ENCODE results near the gene PRKACA. TPM values are rescaled to one million over a fixed set of nuclear protein-coding genes. Genes with fewer than 3 reads are reported as not detected.
A peak's percentile ranks its signal among the peaks of the same experiment; 100 is the strongest.

PRKACA gene
- total and polyA plus RNA-seq, 2 donors (not counting 3 experiments of a cell fraction or from before 2014, with no cell fraction given), result 44.2 to 97.5 TPM

- no peak overlapping the region for H3K4me2 ChIP-seq (ENCODE audit: insufficient read depth, low read length)
- ChIA-PET CTCF (interaction anchor here (0.7 to 4.8 kb wide), 13 partner anchors 15 to 236 kb away, joined by 3 to 27 read pairs (median 3); partner anchors contain the start of genes ASF1B and IL27RA), POLR2A (no interaction called here)
- H3K79me2 ChIP-seq (ENCODE audit: control insufficient read depth, insufficient read depth, low read length), result peaks cover 30% of the 10 kb centered on the region
- FAIRE-seq, result no peak
- no peaks in the 10 kb centered on the region for H3K27me3 ChIP-seq (ENCODE audit: control insufficient read depth in 2 of 2, insufficient read depth in 2 of 2, low read length in 2 of 2)
- no peaks in the 10 kb centered on the region for H3K36me3 ChIP-seq (ENCODE audit: control insufficient read depth in 2 of 2, extremely low read depth in 1 of 2, insufficient read depth in 2 of 2, low read length in 2 of 2)
- H3K27ac ChIP-seq (ENCODE audit: insufficient read depth, low read depth, low read length), result no peak overlapping the region
- H3K4me1 ChIP-seq (ENCODE audit: control insufficient read depth, extremely low read depth, insufficient read depth, low read length), result peaks cover 25% of the 10 kb centered on the region
- H2AFZ ChIP-seq (ENCODE audit: low read depth, low read length), result no peak overlapping the region
- dilution Hi-C loops (cut with MboI; ENCODE audit: extremely low pct_ligation_motif_present, low sequenced_read_pairs) (no loop called here), intact Hi-C loops (cut with micrococcal nuclease) (loop anchor here (1.0 kb wide), 1 partner anchor 43 kb away; the partner anchor contains the start of gene MISP3)
- no TSS peak for BruUV-seq (replicated peaks)
- H3K9me1 ChIP-seq (replicated peaks; ENCODE audit: control insufficient read depth, extremely low read depth, insufficient read depth, low read length), result no peaks in the 10 kb centered on the region
- TF ChIP-seq EZH2 (IDR thresholded peaks at IDR 0.05; ENCODE audit: borderline replicate concordance, low read depth, low read length, severe bottlenecking) (no peak), CTCF (IDR thresholded peaks at IDR 0.05; ENCODE audit: extremely low read depth in 1 of 2, insufficient read depth in 1 of 2, low read depth in 1 of 2, low read length in 2 of 2) (peak; percentile 39 to 63)
- H4K20me1 ChIP-seq (replicated peaks; ENCODE audit: control insufficient read depth, extremely low read depth, insufficient read depth, low read length), result no peaks in the 10 kb centered on the region
- H3K9ac ChIP-seq (replicated peaks; ENCODE audit: extremely low read depth, insufficient read depth, low read length), result no peak overlapping the region
- no peaks in the 10 kb centered on the region for H3K9me3 ChIP-seq (replicated peaks; ENCODE audit: control insufficient read depth, insufficient read depth, low read length)
- no peak overlapping the region for H3K4me3 ChIP-seq (replicated peaks in 1 of 3; ENCODE audit: insufficient read depth in 1 of 3, low read depth in 1 of 3, low read length in 3 of 3)
- DNase-seq (ENCODE audit: low read depth, low spot score), result no peak
These were observed 2.7 kb downstream of the PRKACA start for GRCh38 chr19:14114854-14115253.

DNA sequence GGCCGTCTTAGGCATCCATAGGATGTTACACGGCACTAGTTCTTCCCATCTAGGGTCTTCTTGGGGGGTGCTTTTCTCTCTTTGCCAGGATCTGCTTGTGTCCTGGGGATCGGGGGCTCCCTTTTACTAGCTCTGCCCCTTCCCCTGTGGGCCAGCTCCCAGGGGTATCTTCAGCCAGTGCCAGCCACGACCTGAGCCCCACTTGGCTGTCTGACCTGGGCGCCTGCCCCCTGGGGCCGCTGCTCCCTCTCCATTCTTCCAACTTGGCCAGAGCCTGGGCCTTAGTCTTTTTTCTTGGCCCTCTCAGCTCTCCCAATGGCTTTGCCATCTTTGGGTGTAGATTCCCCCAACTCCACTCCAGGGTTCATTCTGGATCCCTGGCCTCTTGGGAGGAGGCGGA lies 3.1 kb downstream of the PRKACA start:
- no TSS peak for BruUV-seq (replicated peaks)
- H3K4me1 ChIP-seq (ENCODE audit: control insufficient read depth, extremely low read depth, insufficient read depth, low read length), result peaks cover 25% of the 10 kb centered on the region
- DNase-seq (ENCODE audit: low read depth, low spot score) (no peak), FAIRE-seq (no peak)
- CTCF ChIA-PET, result interaction anchor here (0.7 to 4.8 kb wide), 13 partner anchors 15 to 235 kb away, joined by 3 to 27 read pairs (median 3); partner anchors contain the start of genes ASF1B and IL27RA
- dilution Hi-C loops (cut with MboI; ENCODE audit: extremely low pct_ligation_motif_present, low sequenced_read_pairs) (no loop called here), intact Hi-C loops (cut with micrococcal nuclease) (loop anchor here (1.0 kb wide), 1 partner anchor 42 kb away; the partner anchor contains the start of gene MISP3)
- no peaks in the 10 kb centered on the region for H3K9me1 ChIP-seq (replicated peaks; ENCODE audit: control insufficient read depth, extremely low read depth, insufficient read depth, low read length)
- TF ChIP-seq MYC (IDR thresholded peaks at IDR 0.05; ENCODE audit: low read depth, low read length), result no peak
- TF ChIP-seq MAX (IDR thresholded peaks at IDR 0.05; ENCODE audit: insufficient read depth, insufficient read length), result no peak
- TF ChIP-seq GATA2 (IDR thresholded peaks at IDR 0.05; ENCODE audit: insufficient read depth, insufficient read length, low read depth, low read length), result no peak
- TF ChIP-seq FOS (IDR thresholded peaks at IDR 0.05; ENCODE audit: borderline replicate concordance, insufficient read depth, low read length), result no peak
- TF ChIP-seq EZH2 (IDR thresholded peaks at IDR 0.05; ENCODE audit: borderline replicate concordance, low read depth, low read length, severe bottlenecking), result no peak
- TF ChIP-seq CTCF (IDR thresholded peaks at IDR 0.05; ENCODE audit: extremely low read depth in 1 of 2, insufficient read depth in 1 of 2, low read depth in 1 of 2, low read length in 2 of 2), result no peak
- no peak for TF ChIP-seq POLR2AphosphoS5 (IDR thresholded peaks at IDR 0.05; ENCODE audit: insufficient read depth, low read depth, low read length)
- TF ChIP-seq POLR2A (IDR thresholded peaks at IDR 0.05; ENCODE audit: low read depth, low read length), result no peak
- TF ChIP-seq JUN (IDR thresholded peaks at IDR 0.05; ENCODE audit: borderline replicate concordance, insufficient read depth, insufficient read length, low read depth), result no peak
- H3K36me3 ChIP-seq (ENCODE audit: control insufficient read depth in 2 of 2, extremely low read depth in 1 of 2, insufficient read depth in 2 of 2, low read length in 2 of 2), result no peaks in the 10 kb centered on the region
- no peak overlapping the region for H3K27ac ChIP-seq (ENCODE audit: insufficient read depth, low read depth, low read length)
- H2AFZ ChIP-seq (ENCODE audit: low read depth, low read length), result no peak overlapping the region
- POLR2A ChIA-PET, result no interaction called here
- no peaks in the 10 kb centered on the region for H3K27me3 ChIP-seq (ENCODE audit: control insufficient read depth in 2 of 2, insufficient read depth in 2 of 2, low read length in 2 of 2)
- H3K9ac ChIP-seq (replicated peaks; ENCODE audit: extremely low read depth, insufficient read depth, low read length), result no peak overlapping the region
- H4K20me1 ChIP-seq (replicated peaks; ENCODE audit: control insufficient read depth, extremely low read depth, insufficient read depth, low read length), result no peaks in the 10 kb centered on the region
- peaks cover 30% of the 10 kb centered on the region for H3K79me2 ChIP-seq (ENCODE audit: control insufficient read depth, insufficient read depth, low read length)
- no peak overlapping the region for H3K4me3 ChIP-seq (replicated peaks in 1 of 3; ENCODE audit: insufficient read depth in 1 of 3, low read depth in 1 of 3, low read length in 3 of 3)
- H3K9me3 ChIP-seq (replicated peaks; ENCODE audit: control insufficient read depth, insufficient read depth, low read length), result no peaks in the 10 kb centered on the region
- no peak overlapping the region for H3K4me2 ChIP-seq (ENCODE audit: insufficient read depth, low read length)

All from endothelial cell of umbilical vein (primary cell).